Lower leg skin (tissue), 4 donors: ENCODE results near the gene HOXB2. TPM values are rescaled to one million over a fixed set of nuclear protein-coding genes. Genes with fewer than 3 reads are reported as not detected.

Experiments used
- DNase-seq, 2 donors: peaks; one replicate each; pipeline ENCODE4 v3.0.0-alpha.2; 2019; ENCODE audit warnings: low spot score in 2 of 2
- H3K4me3 ChIP-seq: fragments of 200-600 bp; sonication (generic); 2 replicates; pipeline ENCODE4 v1.5.1; 2017; ENCODE audit warnings: mild to moderate bottlenecking, low read depth; ENCODE audit not compliant: poor library complexity, severe bottlenecking
- CTCF ChIP-seq, 3 donors: fragments of 450-650 bp; IDR thresholded peaks; one replicate each; pipeline ENCODE4 v1.5.1; 2016; ENCODE audit warnings: antibody characterized with exemption in 3 of 3, mild to moderate bottlenecking in 3 of 3, moderate library complexity in 2 of 3
- POLR2A ChIP-seq, 2 donors: fragments of 450-650 bp; IDR thresholded peaks; one replicate each; pipeline ENCODE4 v1.6.1; 2016 to 2017; ENCODE audit warnings: antibody characterized with exemption in 2 of 2, mild to moderate bottlenecking in 1 of 2, moderate library complexity in 1 of 2
- WGBS, 2 donors: methylation state at CpG; one replicate each; pipeline ENCODE4 v1.1.5; 2018; 5-methylcytosine and 5-hydroxymethylcytosine counted together
- intact Hi-C: fragments of 100-400 bp; cut with DNase I; formaldehyde crosslinking; loops from one replicate; pipeline ENCODE4 v1.15.0; 2023; ENCODE audit warnings: low total_unique reads
- total RNA-seq, 4 donors: library from RNA; depleted of rRNA; stranded (reverse); fragments of >200 nt; gene quantifications; one replicate each; pipeline ENCODE4 v1.1.0, GENCODE V29; 2016

HOXB2 gene
- total RNA-seq, 4 donors from 2014 or later: 5.8 to 34.9 (median 20.9) TPM

GRCh38 chr17:48515925-48516900 lies 28.7 kb downstream of the HOXB2 start:
- intact Hi-C loops: no loop called here
- WGBS, 2 donors: 73 to 80% methylated on average over 3 of the region's 3 CpGs
- DNase-seq: no peak

GRCh38 chr17:48514477-48514876 lies 30.4 kb downstream of the HOXB2 start:
- DNase-seq: no peak
- TF ChIP-seq CTCF (IDR thresholded peaks at IDR 0.05) (no peak), POLR2A (IDR thresholded peaks at IDR 0.05) (no peak)
- no peak overlapping the region for H3K4me3 ChIP-seq
- intact Hi-C loops: no loop called here
- WGBS, 2 donors: 74 to 84% methylated on average over 2 of the region's 2 CpGs

More at GRCh38 chr17:48515925-48516900, 28.7 kb downstream of the HOXB2 start:
- H3K4me3 ChIP-seq: no peak overlapping the region
- no peak for TF ChIP-seq POLR2A (IDR thresholded peaks at IDR 0.05)
- TF ChIP-seq CTCF (IDR thresholded peaks at IDR 0.05): no peak

GRCh38 chr17:48513666-48514455 lies 31.0 kb downstream of the HOXB2 start:
- no peak for TF ChIP-seq POLR2A (IDR thresholded peaks at IDR 0.05)
- TF ChIP-seq CTCF (IDR thresholded peaks at IDR 0.05): no peak
- no peak overlapping the region for H3K4me3 ChIP-seq
- intact Hi-C loops: no loop called here
- WGBS, 2 donors: 74 to 81% methylated on average over 6 of the region's 6 CpGs
- peak in 1 of 2 donors; percentile 46 for DNase-seq

- WGBS, 2 donors: 65 to 83% methylated on average over 7 of the region's 7 CpGs
- no peak for DNase-seq
- no peak overlapping the region for H3K4me3 ChIP-seq
- TF ChIP-seq POLR2A (IDR thresholded peaks at IDR 0.05) (no peak), CTCF (IDR thresholded peaks at IDR 0.05) (no peak)
- intact Hi-C loops: no loop called here
These were observed 31.8 kb downstream of the HOXB2 start for GRCh38 chr17:48513097-48513496.

GRCh38 chr17:48510761-48511604 lies 33.9 kb downstream of the HOXB2 start:
- no peak overlapping the region for H3K4me3 ChIP-seq
- peak in 1 of 2 donors; percentile 45 for DNase-seq
- 69 to 72% methylated on average over 7 of the region's 7 CpGs for WGBS, 2 donors
- TF ChIP-seq CTCF (IDR thresholded peaks at IDR 0.05) (no peak), POLR2A (IDR thresholded peaks at IDR 0.05) (no peak)
- intact Hi-C loops: no loop called here
